HL-60 (cell line): ENCODE results near the gene ZDHHC24.

Experiments used
- GABPA ChIP-seq: IDR thresholded peaks from 2 replicates; pipeline ENCODE4 v1.6.1; 2012; ENCODE audit warnings: low read depth
- POLR2AphosphoS5 ChIP-seq: IDR thresholded peaks from 2 replicates; pipeline ENCODE4 v1.6.1; 2012; ENCODE audit warnings: low read depth
- SPI1 ChIP-seq: IDR thresholded peaks from 2 replicates; pipeline ENCODE4 v1.6.1; 2012; ENCODE audit warnings: low read depth, mild to moderate bottlenecking, borderline replicate concordance
- TF ChIP-seq, protein P1 (sequence below): IDR thresholded peaks from one replicate; pipeline ENCODE4 v1.5.1; 2011; ENCODE audit warnings: low read length, control low read depth, inconsistent platforms; ENCODE audit not compliant: insufficient read depth
- TF ChIP-seq, protein P2 (sequence below): IDR thresholded peaks from 2 replicates; pipeline ENCODE4 v1.6.1; 2012; ENCODE audit warnings: low read depth; ENCODE audit not compliant: insufficient replicate concordance

DNA sequence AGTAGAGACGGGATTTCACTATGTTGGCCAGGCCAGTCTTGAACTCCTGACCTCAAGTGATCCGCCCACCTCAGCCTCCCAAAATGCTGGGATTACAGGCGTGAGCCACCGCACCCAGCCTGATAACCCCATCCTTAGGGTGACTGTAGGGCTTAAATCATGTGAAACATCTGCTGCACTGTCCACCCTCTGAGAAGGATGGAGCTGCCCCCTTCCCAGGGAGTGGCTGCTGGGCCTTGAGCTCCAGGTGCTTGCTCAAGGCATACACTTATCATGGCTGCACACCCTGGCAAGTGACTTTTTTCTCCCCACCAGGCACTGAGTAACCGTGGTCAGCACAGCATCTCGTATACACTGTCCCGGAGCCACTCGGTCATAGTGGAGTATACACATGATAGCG, 73.8 kb downstream of the ZDHHC24 start:
- TF ChIP-seq, protein P1, sequence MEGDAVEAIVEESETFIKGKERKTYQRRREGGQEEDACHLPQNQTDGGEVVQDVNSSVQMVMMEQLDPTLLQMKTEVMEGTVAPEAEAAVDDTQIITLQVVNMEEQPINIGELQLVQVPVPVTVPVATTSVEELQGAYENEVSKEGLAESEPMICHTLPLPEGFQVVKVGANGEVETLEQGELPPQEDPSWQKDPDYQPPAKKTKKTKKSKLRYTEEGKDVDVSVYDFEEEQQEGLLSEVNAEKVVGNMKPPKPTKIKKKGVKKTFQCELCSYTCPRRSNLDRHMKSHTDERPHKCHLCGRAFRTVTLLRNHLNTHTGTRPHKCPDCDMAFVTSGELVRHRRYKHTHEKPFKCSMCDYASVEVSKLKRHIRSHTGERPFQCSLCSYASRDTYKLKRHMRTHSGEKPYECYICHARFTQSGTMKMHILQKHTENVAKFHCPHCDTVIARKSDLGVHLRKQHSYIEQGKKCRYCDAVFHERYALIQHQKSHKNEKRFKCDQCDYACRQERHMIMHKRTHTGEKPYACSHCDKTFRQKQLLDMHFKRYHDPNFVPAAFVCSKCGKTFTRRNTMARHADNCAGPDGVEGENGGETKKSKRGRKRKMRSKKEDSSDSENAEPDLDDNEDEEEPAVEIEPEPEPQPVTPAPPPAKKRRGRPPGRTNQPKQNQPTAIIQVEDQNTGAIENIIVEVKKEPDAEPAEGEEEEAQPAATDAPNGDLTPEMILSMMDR = no peak
- TF ChIP-seq, protein P2, sequence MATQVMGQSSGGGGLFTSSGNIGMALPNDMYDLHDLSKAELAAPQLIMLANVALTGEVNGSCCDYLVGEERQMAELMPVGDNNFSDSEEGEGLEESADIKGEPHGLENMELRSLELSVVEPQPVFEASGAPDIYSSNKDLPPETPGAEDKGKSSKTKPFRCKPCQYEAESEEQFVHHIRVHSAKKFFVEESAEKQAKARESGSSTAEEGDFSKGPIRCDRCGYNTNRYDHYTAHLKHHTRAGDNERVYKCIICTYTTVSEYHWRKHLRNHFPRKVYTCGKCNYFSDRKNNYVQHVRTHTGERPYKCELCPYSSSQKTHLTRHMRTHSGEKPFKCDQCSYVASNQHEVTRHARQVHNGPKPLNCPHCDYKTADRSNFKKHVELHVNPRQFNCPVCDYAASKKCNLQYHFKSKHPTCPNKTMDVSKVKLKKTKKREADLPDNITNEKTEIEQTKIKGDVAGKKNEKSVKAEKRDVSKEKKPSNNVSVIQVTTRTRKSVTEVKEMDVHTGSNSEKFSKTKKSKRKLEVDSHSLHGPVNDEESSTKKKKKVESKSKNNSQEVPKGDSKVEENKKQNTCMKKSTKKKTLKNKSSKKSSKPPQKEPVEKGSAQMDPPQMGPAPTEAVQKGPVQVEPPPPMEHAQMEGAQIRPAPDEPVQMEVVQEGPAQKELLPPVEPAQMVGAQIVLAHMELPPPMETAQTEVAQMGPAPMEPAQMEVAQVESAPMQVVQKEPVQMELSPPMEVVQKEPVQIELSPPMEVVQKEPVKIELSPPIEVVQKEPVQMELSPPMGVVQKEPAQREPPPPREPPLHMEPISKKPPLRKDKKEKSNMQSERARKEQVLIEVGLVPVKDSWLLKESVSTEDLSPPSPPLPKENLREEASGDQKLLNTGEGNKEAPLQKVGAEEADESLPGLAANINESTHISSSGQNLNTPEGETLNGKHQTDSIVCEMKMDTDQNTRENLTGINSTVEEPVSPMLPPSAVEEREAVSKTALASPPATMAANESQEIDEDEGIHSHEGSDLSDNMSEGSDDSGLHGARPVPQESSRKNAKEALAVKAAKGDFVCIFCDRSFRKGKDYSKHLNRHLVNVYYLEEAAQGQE = no peak
- no peak for TF ChIP-seq POLR2AphosphoS5
- no peak for TF ChIP-seq GABPA
- TF ChIP-seq SPI1 = no peak
